Kidney glomerular epithelial cell (primary cell): ENCODE data around the gene GMPR.

Experiments used
- DNase-seq: peaks from one replicate; lab custom pipeline; 2025; lab: John Stamatoyannopoulos, UW

GMPR gene

GRCh38 chr6:16238057-16238962, at the start of gene GMPR:
TSS of gene GMPR (plus strand) at chr6:16238587. CDS start at chr6:16238694, 107 bp downstream.
- DNase-seq = peak; percentile 13

GRCh38 chr6:16190214-16190613, 48.2 kb upstream of the GMPR start:
- no peak for DNase-seq

GRCh38 chr6:16196260-16196983, 42.0 kb upstream of the GMPR start:
- no peak for DNase-seq

DNA sequence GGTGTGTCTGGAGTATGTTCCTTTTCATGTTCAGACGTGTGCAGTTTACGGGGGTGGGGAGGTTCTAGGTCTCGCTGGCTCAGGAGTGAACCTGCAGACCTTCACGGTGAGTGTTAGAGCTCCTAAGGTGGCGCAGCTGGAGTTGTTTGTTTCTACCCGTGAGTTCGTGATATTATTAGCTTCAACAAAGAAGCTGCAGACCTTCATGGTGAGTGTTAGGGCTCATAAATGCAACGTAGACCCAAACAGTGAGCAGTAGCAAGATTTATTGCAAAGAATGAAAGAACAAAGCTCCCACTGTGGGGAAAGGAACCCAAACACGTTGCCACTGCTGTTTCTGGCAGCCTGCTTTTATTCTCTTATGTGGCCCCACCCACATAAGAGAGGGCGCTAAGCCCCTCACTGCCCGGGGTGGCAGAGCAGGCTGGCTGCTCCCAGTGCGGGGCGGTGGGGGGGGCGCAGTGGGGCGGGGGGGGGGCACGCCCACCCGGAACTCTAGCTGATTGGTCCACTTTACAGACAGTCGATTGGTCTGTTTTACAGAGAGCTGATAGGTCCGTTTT, 41.3 kb upstream of the GMPR start:
- no peak for DNase-seq

DNA sequence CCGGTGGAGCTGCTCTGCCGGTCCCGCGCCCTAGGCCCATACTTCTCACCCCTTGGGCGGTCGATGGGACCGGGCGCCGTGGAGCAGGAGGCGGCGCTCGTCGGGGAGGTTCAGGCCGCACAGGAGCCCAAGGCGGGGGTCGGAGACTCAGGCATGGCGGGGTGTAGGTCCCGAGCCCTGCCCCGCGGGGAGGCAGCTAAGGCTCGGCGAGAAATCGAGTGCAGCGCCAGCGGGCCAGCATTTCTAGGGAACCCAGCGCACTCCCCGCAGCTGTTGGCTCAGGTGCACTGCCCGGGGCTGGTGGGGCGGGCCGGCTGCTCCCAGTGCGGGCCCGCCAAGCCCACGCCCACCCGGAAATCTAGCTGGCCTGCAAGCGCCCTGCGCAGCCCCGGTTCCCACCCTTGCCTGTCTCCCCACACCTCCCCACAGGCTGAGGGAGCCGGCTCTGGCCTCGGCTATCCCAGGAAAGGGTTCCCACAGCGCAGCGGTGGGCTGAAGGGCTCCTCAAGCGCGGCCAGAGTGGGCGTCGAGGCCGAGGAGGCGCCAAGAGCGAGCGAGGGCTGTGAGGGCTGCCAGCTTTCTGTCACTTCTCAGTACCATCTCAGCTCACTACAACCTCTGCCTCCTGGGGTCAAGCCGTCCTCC, 40.2 kb upstream of the GMPR start:
- DNase-seq = no peak

- DNase-seq = no peak
These were observed 38.6 kb upstream of the GMPR start for GRCh38 chr6:16199804-16200203.

DNA sequence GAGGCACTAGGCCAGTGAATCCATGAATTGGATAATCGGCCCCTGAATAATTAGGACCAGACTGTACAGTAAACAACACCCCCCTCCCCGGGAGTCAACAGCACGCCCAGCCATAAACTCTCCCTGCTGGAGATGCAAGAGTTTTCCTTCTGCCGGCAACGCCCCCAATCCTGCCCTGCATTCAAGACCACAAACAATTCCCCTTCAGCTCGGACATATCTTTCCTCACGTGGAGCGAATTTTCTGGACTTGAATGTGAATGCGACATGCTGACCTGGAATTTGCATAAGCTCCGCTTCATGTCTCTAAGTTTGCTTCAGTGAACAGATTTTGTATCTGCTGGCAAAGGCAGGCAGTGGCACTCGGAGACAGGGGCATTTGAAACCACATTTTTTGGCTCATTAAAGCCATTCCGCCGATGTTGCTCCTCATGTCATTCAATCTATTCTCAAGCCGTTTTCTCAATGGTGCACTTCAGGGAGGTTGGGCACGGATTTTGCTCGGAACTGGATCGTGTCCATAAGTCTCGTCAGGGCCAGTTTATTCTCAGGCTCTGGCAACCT, 38.0 kb upstream of the GMPR start:
- no peak for DNase-seq

GRCh38 chr6:16201706-16202105, 36.7 kb upstream of the GMPR start:
- no peak for DNase-seq

GRCh38 chr6:16204653-16205376, 33.6 kb upstream of the GMPR start:
- DNase-seq = no peak

DNA sequence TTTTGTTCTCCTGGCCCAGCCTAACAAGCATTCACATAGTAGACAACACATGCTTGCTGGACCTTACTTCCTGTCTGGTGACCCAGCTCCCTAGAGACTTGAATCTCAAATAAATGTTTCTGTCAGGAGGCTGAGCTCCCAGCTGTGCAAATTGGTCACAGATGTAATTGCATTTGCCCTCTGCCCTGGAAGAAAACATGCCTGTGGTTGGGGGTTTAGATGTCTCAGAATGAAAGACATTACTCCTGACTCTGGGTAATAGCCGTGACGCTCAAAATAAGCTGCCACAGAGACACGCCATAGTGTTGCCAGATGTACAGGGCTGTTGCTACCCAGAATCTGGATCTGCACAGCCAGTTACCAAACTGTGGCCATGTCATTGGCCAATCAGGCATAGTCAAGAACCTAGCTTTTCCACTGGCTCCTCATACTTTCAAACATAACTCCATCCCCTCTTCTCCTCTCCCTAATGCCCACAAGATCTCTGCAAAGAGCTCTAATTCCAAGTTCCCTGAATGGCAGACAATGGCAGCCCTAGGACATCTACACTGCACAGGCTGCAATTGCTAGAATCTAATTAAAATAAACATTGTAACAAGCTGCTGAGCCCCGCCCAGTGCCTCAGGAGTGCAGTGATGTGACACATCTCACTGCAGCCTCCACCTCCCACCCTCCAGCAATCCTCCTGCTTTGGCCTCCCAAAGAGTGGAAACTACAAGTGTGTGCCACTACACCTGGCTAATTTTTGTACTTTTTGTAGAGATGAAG, 32.8 kb upstream of the GMPR start:
- no peak for DNase-seq

DNA sequence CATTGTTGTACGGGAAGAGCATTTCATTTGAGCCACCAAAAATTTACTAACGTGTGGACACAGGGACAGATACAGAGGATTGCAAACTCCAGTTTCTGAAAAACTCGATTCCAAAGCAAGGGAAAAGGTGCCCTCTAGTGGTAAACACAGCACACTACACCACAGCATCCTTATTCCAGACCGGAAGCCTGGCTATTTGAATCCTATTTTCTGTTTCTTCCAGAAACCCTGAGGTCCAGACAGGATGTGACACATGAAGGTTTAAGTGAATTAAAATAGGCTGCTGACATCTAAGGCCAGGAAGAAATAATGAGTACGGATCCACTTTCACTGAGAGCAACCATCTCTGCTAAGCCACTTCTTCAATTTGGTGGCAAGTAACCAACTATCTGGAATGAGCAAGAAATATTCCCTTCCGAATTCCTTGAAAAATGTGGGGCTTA, 31.8 kb upstream of the GMPR start:
- peak; percentile 81 for DNase-seq

DNA sequence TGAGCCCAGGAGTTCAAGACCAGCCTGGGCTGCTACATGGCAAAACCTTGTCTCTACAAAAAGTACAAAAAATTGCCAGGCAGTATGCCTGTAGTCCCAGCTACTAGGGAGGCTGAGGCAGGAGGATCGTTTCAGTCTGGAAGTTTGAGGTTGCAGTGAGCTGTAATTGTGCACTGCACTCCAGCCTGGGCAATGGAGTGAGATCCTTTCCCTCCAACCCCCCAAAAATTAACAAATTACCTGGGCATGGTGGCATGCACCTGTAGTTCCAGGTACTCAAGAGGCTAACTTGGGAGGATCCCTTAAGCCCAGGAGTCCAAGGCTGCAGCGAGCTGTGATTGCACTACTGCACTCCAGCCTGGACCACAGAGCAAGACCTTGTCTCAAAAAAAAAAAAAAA, 29.4 kb upstream of the GMPR start:
- DNase-seq = no peak

DNA sequence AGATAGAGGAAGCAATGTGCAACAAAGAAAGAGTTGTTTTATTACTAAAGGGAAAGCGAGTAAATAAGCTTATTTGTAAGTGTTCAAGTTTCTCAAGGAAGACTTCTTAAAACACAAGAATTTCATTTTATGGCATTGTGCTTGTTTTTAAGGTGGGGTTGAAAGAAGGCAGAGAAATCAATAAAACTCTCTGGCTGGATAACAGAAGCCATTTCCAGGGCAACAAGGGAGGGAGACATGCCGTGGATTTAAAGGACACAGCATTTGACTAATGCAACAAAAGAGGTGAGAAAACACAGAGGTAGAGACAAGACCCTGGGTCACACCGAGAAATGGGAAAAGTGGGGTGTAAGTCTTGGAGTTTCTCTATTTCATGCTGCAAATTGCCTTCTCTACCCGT, 28.8 kb upstream of the GMPR start:
- no peak for DNase-seq

DNA sequence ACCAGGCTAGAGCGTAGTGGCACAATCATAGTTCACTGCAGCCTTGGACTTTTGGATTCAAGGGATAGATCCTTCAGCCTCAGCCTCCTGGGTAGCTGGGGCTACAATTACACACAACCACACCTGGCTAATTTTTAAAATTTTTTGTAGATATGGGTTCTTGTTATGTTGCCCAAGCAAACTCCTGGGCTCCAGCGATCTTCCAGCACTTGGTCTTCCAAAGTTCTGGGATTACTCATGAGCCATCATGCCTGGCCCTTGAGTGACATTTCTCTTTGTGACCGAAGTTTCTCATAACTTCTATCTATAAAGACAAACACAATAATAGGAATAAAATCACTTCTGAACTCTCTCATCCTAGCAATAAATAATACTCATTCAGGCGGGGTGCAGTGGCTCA, 26.1 kb upstream of the GMPR start:
- no peak for DNase-seq

DNA sequence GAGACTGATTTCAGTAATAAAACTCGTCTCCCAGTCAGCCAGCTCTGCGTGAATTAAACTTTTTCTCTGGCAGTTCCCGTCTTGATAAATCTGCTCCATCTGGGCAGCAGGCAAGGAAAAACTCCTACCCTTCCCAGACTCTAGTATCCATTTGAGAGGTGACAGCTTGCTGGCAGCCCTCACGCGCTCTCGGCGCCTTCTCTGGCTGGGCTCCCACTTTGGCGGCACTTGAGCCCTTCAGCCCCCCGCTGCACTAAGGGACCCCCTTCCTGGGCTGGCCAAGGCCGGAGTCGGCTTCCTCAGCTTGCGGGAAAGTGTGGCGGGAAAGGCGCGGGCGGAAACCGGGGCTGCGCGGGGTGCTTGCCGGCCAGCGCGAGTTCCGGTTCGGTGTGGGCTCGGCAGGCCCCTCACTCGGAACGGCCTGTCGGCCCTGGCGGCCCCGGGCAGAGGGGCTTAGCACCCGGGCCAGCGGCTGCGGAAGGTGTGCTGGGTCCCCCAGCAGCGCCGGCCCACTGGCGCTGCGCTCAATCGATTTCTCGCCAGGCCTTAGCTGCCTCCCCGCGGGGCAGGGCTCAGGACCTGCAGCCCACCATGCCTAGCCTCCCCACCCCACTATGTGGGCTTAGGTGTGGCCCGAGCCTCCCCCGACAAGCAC, 21.8 kb upstream of the GMPR start:
- DNase-seq = no peak

DNA sequence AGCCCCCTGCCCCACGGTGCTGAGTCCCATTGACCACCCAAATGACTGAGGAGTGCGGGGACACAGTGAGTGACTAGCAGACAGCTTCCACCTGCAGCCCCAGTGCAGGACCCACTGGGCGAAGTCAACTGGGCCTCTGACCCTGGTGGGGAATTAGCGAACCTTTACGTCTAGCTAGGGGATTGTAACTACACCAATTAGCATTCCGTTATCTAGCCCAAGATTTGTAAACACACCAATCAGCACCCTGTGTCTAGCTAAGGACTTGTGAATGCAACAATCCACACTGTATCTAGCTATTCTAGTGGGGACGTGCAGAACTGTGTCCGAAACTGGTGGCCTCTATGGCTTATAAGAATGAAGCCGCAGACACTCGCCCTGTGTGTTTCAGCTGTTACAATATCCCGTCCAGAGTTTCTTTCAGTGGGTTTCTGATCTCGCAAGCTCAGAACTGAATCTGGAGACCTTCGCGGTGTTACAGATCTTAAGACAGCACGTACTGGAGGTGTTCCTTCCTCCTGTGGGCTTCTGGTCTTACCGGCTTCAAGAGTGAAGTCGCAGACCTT, 21.1 kb upstream of the GMPR start:
- DNase-seq = no peak

DNA sequence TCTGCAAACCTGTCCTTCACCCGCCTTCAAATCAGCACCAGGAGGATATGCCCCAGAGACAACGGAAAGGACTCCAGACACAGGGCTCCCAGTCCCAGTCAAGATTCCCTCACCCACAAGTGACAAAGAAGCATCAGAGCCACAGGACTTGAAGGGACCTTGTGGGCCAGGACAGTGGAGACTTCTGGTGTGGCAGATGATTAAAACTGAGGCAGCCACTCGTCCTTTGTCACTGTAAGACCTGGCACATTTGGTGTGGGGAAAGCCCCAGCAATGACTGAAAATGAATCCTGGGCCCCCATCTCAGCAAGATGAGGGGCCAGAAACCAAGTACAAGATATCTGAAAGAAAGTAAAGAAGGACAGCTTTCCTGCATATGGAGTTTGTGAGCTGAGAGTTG, 15.6 kb upstream of the GMPR start:
- no peak for DNase-seq

DNA sequence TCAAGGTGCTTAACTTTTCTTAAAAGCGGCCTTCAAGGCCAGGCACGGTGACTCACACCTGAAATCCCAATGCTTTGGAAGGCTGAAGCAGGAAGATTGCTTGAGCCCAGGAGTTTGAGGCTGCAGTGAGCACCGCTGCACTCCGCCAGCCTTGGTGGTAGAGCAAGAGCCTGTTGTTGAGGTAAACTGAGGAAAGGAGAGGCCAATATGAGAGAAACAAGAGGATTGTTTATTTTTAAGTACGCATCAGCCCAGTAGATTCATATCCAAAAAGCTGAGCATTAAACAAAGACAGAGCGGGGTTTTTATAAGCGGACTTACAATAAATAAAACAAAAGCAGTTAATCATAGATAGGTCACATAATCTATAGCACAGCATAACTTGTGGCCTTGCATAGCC, 15.0 kb upstream of the GMPR start:
- DNase-seq = no peak

DNA sequence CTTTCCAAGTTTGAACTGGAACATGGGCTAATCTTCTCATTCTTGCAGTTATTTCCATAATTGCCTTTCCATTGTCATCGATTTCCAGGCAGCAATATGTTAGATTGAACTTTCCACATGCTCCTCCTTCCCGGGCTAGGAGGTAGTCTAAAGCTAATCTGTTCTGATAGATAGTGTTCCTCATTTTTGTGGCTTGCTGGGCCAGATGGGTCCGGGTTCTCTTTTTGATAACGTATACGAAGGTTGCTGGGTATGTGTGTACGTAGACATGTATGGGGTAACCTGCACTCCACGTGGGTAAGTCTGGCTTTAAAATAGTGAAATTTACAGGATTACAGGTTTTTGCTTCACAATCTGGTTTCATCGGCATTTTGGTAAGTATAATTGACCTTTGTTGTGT, 14.0 kb upstream of the GMPR start:
- no peak for DNase-seq
